ENCODE data around the gene KCND2.

- TF ChIP-seq CTCF (IDR thresholded peaks at IDR 0.05), result no peak
- no peak for TF ChIP-seq POLR2A (IDR thresholded peaks at IDR 0.05)
Measured at GRCh38 chr7:120412139-120413050, 139.4 kb downstream of the KCND2 start.

All from testis (tissue), 2 donors.